SHP77 (cell line): ENCODE measurements around the gene MEFV.
"Not testable (repeated sequence)": the region's sequence is repeated elsewhere in the genome, so short reads cannot be mapped to it uniquely, and the experiment has no call there.

Experiments used
- DNase-seq, 2 experiments: peaks; one replicate each; lab custom pipeline; 2025; lab: John Stamatoyannopoulos, UW

Gene MEFV, protein sequence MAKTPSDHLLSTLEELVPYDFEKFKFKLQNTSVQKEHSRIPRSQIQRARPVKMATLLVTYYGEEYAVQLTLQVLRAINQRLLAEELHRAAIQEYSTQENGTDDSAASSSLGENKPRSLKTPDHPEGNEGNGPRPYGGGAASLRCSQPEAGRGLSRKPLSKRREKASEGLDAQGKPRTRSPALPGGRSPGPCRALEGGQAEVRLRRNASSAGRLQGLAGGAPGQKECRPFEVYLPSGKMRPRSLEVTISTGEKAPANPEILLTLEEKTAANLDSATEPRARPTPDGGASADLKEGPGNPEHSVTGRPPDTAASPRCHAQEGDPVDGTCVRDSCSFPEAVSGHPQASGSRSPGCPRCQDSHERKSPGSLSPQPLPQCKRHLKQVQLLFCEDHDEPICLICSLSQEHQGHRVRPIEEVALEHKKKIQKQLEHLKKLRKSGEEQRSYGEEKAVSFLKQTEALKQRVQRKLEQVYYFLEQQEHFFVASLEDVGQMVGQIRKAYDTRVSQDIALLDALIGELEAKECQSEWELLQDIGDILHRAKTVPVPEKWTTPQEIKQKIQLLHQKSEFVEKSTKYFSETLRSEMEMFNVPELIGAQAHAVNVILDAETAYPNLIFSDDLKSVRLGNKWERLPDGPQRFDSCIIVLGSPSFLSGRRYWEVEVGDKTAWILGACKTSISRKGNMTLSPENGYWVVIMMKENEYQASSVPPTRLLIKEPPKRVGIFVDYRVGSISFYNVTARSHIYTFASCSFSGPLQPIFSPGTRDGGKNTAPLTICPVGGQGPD

DNA sequence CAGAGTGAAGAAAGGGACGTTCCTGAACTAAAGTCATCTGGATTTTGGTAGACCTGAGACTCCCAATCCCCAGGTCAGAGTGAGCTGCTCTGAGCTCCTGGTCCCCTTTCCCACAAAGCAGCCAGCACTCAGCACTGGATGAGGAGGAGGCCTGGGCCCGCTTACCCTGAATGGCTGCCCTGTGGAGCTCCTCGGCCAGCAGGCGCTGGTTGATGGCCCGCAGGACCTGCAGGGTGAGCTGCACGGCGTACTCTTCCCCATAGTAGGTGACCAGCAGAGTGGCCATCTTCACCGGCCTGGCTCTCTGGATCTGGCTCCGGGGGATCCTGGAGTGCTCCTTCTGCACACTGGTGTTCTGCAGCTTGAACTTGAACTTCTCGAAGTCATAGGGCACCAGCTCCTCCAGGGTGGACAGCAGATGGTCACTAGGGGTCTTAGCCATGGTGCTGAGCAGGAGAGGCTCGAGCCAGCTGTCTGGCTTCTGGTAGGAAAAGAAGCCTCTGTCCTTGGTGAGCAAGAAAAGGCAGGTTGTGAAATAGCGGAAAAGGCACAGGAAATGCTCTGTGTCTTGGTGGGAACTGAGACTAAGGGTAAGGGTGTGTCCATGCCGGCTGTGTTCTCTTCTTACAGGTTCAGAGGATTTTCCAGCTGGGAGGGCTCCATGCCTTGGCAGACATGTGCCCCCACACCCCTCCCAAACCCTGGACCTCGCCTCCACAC lies at the start of gene MEFV:
Gene MEFV, minus strand, starts transcription at position 488 of the 720 bp plus-strand sequence. Its CDS starts 46 bp downstream, at position 442.
- DNase-seq = no peak

DNA sequence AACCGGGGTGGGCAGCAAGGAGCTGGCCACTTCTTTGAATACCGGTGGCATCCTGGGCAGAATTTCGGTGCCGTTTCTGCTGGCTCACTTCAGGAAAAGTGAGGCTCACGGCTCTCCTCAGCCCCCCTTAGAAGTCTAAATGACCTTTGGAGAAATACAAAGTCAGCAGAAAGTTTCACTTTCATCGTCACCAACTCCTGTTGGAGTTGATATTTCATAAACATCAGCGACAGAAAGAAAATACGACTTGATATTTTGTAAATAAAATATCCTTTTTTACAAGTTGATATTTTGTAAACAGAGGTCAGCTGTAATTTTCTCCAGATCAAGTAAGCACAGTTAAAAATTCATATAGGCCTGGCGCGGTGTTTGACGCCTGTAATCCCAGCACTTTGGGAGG lies 49.6 kb upstream of the MEFV start:
- no peak for DNase-seq

DNA sequence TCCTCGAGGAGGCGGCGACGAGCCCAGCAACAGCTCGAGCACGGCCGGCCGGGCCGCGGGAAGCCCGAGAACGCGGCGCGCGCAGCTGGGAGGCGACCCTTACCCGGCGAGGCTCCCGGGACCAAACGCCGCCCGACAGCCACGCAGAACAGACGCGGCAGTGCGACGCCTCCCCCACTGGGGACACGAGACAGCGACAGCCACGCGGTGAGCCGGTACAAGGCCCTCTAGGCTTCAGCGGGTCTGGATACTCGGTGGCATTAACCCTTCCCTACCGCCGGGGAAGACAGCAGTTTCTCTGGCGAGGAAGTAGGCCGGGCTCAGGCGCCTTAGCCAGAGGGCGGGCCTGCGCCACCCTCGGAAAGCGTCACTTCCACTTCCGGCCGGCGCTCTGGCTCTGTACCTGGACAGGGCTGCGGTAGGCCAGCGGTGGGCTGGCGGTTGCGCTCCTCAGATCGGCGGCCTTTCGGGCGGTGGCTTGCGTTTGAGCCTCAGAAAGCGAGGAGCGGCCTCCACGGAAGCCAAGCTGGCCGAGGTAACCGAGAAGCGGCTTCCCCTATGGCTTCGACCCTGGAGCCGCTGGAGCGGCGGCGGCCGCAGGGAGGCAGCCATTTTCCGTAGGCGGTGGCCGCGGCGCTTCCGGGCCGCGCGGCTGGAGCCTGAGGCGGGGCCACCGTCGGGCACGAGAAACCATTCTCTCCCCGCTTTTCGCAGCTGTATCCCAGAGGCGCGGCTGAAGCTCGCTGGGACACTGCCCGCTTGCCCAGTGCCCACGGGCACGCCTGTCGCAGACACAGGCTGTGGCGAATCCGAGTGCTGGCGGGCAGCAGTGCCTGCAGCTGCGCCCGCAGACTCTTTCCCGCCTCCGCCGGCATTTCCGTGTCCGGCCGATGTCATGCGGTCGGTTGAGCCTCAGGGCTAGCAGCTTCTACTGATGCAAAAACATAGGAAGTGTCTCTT lies 49.0 kb upstream of the MEFV start, which contains the start of the genes TIGD7 and ZNF75A:
Gene TIGD7, minus strand, starts transcription at position 322 of the 960 bp plus-strand sequence. CDS start 4,816 bp downstream, outside the sequence.
Gene ZNF75A, plus strand, starts transcription at position 389 of the 960 bp plus-strand sequence. CDS start 2,932 bp downstream, outside the sequence.
- peak; percentile 50 to 58 for DNase-seq

DNA sequence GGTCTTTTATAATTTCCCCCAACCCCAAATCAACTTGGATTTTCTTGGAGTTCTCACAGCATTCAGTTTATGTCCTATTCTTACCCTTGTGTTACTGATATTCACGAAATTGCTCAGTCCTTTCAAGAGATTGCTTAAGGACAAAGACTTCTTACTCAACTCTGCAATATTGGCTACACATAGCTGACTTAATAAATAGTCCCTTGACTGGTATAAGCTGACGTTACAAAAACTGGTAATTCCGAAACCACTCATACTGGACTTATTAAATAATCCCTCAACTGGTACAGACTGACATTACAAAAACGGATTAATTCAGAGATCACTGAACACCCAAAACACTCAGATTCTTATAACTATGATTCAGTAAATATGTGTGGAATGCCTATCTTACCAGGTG lies 47.9 kb upstream of the MEFV start:
- no peak for DNase-seq

DNA sequence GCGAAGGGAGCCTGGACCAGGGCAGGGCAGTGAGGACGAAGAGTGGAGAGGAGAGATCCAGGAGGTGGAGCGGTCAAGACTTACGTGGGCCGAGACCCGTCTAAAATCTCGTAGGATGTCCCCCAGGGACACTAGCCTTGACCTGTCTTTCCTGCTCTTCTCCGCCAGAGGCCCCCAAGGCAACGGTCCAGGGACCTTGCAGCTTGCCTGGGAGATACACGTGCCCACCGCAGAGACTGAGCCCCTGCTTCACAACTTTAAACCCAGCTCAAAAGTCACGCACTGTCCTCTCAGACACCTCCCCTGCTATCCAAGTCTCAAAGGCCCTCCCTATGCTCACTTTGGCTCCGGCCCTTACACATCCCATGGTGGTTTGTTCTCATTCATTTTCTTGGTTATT lies 39.4 kb upstream of the MEFV start:
- DNase-seq = no peak

DNA sequence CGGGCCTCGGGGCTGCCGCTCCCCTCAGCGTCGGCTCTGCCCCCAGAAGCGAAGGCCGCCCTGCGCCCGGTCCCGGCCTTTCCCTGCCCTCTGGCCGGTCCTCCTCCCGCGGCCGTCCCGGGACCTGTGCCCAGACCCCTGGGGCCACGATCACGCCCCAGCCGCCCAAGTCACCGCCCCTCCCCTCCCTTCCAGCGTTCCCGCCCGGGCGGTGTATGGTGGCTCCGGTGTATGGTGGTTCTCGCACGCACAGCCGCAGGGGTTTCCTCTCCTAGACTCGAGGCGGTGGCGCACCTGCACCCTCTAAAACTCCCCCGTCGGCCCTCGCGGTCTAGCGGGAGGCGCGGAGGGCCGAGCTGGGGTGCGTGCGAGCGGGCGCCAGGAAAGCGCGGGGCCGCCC lies 38.8 kb upstream of the MEFV start:
- DNase-seq = no peak

DNA sequence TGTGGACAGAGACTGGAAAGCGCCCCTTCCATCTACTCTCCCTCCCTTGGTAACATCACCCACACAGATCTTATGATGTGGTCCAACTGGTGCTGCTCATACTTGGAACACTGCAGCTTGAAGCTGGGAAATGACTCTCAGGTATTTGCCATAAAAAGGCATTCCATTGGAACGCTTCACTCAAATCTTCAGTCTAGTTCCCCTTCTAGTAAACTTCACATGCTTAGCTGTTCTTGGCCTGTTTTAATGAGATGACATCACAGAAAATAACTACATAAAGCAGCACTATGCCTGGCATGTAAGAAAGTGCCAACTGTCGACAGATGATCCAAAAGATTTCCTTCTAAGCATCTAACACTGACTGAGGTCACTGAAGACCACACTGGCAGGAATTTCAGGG lies 36.2 kb upstream of the MEFV start:
- DNase-seq = no peak

DNA sequence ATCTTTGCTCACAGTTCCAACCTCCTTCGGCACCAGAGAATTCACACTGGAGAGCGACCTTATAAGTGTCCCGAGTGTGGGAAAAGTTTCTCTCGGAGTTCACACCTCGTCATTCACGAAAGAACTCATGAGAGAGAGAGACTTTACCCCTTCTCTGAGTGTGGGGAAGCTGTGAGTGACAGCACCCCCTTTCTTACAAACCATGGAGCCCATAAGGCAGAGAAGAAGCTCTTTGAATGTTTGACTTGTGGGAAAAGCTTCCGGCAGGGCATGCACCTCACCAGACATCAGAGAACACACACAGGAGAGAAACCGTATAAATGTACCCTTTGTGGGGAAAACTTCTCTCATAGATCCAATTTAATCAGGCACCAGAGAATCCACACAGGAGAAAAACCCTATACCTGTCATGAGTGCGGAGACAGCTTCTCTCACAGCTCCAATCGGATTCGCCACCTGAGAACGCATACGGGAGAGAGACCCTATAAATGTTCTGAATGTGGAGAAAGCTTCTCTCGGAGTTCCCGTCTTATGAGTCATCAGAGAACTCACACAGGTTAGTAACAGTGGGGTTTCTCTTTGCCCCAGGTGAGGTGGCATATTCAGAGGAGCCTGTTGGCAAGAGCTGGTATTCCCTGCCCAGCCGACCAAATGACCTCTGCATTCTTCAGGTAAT lies 33.7 kb upstream of the MEFV start:
- DNase-seq = no peak

DNA sequence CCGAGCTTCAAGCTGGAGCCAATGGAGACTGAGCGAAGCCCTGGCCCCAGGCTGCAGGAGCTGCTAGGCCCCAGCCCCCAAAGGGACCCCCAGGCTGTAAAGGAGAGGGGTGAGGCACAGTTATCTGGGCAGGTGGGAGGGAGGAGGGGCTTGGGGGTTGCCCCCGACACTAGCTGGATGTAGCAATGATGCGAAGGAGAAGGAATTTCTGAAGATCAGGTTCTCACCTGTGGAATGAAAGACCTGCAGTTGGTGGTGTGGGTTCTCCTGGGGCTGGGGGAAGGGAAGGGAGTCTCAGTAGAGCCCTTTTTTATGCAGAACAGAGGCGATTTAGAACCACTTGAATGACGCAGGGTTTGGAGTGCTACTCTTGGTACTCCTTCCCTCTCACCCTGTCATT lies 28.7 kb upstream of the MEFV start:
- DNase-seq = no peak

DNA sequence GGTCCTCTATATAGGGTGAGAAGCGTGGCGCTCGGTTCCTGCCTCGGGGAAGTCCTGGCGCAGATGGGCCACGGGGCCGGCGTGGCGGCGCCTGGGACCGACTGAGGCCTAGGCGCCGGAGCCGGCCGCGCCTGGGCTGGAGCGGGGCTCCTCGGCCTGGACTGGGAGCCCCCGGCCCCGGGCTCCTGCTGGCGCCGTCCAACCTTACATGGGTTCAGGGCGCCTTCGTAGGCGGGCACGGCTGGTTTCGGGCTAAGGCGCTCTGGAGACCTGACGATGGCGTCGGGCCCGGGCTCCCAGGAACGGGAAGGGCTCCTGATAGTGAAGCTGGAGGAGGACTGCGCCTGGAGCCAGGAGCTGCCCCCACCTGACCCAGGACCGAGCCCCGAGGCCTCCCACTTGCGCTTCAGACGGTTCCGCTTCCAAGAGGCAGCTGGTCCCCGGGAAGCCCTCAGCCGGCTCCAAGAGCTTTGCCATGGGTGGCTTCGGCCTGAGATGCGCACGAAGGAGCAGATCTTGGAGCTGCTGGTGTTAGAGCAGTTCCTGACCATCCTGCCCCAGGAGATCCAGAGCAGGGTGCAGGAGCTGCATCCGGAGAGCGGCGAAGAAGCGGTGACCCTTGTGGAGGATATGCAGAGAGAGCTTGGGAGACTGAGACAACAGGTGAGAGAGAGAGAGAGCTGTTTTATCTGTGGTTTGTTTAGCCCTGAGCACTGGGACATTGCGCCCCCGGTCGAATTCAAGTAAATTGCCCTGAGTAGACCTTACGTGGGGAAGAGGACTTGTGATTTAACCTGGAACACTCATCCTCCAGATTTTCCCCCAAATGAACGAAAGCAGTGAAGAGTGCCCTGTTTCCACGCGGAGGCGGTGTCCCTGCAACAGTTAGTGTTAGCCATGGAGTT lies 27.4 kb upstream of the MEFV start:
- DNase-seq = no peak

DNA sequence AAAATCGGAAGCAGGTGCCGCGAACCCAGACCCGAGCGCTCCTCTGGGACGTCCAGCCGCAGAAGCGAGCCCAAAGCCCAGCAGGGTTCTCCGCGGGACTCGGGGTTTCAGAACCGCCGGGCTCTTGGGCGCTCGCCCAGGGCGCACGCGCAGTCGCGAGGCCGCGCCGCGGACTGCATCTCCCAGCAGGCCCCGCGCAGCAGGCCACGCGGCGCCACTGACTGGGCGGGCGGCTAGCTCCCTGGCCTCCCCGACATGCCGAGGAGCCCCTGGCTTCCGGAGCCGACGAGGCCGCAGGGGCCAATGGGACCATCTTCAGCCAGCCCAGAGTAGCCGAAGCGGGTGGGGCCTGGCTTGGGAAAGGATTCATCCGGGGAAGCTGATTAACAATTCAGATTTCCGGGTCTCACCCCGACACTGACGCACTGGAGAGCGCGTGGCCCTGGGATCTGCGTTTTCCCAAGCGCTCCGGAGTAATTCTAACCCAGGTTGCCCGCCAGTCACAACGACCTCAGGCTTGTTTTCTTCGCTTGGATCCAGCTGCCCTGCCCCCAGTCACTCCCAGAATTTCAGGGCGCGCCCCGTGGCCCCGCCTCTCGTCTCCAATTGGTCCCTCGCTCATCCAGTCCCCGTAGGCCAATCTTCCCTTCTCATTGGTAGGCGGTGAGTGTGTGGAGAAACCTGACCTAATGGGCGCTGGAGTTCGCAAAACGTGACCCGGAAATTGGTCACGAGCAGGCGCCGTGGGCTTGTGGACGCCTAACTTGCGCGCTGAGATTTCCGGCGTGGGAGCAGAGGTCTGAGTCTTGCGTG lies 26.5 kb upstream of the MEFV start, which contains the start of gene ZNF263:
Gene ZNF263, plus strand, starts transcription at position 762 of the 813 bp plus-strand sequence. CDS start 328 bp downstream, outside the sequence.
- DNase-seq = peak; percentile 95

DNA sequence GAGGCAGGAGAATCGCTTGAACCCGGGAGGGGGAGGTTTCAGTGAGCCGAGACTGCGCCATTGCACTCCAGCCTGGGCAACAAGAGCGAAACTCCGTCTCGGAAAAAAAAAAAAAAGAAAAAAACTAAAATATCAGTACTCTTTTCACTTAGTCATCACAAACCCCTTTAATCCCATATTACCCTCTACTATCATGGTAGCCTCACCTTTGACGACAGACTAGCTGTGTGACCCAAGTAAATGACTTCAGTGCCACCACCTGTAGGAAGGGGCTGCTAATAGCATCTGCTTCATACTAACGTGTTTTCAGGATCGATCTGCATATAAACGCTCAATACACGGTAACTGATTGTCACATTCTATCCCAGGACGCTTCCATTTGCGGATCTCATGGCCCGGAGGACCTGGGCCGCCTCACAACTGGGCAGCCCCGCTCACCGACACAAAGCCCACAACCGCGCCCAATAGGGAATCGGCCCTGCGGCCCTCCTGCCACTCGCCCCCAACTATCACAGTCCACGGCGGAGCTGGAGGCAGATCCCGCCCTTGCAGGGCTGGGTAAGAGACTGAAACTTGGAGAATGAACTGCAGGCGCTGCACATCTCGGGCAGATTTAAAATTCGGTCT lies 25.8 kb upstream of the MEFV start:
- peak; percentile 58 to 77 for DNase-seq

DNA sequence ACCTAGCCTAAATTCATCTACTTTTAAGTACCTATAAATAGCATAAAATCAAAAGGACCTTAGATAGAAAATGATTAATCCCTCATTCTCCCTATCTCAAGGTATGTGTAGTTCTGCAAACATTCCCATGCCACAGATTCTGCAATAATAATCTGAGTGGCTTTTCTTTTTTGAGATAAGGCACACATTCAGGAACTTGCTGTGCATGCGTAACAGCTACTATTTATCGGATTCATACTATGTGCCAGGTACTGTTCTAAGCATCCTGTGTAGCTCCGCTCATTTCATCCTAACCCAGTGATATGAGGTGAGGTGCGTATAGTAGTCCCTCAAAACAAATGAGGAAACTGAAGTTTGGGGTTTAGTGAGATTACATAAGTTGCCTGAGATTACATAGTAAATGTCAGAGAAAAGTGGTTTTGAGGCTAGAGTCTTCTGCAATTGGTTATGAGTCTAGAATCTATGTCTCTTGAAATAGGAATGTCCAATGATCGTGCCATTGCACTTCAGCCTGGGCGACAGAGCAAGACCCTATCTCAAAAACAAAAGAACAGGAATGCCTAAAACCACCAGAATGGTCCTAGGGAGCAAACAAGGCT lies 24.9 kb upstream of the MEFV start:
- DNase-seq = no peak

DNA sequence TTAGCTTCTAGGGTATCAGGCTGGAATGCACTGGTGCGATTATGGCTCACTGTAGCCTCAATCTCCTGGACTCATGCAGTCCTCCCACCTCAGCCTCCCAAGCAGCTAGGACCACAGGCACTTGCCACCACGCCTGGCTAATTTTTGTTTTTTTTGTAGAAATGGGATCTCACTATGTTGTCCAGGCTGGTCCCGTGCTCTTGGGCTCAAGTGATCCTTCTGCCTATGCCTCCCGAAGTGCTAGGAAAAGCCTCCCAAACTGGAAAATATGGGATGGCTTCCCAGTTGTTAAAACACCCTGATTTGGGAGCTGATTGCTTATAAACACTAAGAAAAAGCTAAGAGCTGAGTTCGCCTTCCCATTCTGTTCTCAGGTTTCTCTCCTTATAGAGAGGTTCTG lies 20.2 kb upstream of the MEFV start:
- no peak for DNase-seq

DNA sequence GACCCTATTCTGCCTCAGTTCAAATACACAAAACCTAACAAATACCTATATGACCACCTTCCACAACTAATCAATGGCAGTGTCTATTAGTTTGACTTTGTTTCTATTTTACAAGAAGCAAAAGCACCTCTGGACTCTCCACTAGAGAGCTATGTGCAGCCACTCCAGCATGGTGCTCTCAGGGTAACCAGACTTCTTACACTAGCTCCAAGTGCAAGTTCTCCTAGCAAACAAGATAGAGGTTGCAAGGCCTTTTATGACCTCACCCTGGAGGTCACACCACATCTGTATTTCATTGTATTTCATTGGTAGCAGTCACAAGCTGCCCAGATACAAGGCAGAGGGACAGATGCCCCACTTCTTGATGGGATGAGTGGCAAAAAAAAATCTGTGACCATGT lies 18.5 kb upstream of the MEFV start:
- no peak for DNase-seq

DNA sequence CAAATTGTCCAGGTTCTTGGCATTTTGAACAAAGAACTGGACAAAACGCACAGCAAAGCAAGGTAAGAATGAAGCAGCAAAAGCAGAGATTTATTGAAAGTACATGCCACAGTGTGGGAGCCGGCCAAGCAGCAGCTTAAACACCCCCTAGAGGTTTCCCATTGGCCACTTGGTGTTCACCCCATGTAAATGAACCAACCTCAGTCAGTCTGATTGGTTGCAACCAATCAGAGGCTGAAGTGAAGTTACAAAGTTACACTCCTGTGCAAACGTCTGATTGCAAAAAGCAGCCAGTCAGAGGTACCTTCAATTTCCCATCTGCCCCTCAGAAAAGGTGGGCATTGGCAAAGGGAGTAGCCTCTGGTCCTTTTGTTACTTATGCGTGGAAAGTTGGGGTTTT lies 18.1 kb upstream of the MEFV start:
- DNase-seq = no peak

DNA sequence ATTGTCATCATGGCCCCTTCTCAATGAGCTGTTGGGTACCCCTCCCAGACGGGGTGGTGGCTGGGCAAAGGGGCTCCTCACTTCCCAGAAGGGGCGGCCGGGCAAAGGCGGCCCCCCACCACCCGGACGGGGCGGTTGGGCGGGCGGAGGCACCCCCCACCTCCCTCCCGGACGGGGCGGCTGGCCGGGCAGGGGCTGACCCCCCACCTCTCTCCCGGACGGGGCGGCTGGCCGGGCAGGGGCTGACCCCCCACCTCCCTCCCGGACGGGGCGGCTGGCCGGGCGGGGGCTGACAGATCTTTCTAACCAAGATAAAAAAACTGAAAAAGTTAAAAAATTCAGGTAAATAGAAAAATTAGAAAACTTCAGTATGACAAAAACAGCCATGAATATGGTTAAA lies 14.8 kb upstream of the MEFV start:
- not testable (repeated sequence) for DNase-seq

DNA sequence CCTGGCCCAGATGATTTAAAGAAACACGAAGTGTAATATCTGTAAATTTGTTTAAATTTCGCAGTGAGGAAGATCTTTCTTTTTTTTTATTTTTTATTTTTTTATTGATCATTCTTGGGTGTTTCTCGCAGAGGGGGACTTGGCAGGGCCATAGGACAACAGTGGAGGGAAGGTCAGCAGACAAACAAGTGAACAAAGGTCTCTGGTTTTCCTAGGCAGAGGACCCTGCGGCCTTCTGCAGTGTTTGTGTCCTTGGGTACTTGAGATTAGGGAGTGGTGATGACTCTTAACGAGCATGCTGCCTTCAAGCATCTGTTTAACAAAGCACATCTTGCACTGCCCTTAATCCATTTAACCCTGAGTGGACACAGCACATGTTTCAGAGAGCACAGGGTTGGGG lies 14.3 kb upstream of the MEFV start:
- not testable (repeated sequence) for DNase-seq
